AG04449 (cell line): ENCODE data around the gene HYAL1.
"Not testable (repeated sequence)": the region's sequence is repeated elsewhere in the genome, so short reads cannot be mapped to it uniquely, and the experiment has no call there.

Experiments
- CTCF ChIA-PET: fragments of 350-600 bp; formaldehyde crosslinking; extraction: SDS; loops from one replicate; lab custom pipeline; 2021; ENCODE audit warnings: antibody characterized with exemption; lab: Yijun Ruan, JAX
- POLR2A ChIA-PET: fragments of 400-600, 350-600 bp; formaldehyde crosslinking; extraction: SDS; loops from one replicate; lab custom pipeline; 2020; ENCODE audit warnings: antibody characterized with exemption, inconsistent platforms; lab: Yijun Ruan, JAX
- DNase-seq: peaks from one replicate; pipeline ENCODE4 v3.0.0-alpha.2; 2010; ENCODE audit warnings: low read depth, low spot score
- H3K4me3 ChIP-seq: 2 replicates; pipeline ENCODE4 v1.5.1; 2011; ENCODE audit warnings: low read depth, mild to moderate bottlenecking, control low read depth, low read length
- CTCF ChIP-seq: IDR thresholded peaks from one replicate; pipeline ENCODE4 v1.5.1; 2011; ENCODE audit warnings: mild to moderate bottlenecking, moderate library complexity, low read length, control low read depth, inconsistent platforms; ENCODE audit not compliant: insufficient read depth; ENCODE audit errors: missing control alignments

Gene HYAL1

GRCh38 chr3:50289130-50289529, 14.2 kb downstream of the HYAL1 start:
- no peak overlapping the region for H3K4me3 ChIP-seq
- DNase-seq = no peak
- CTCF ChIA-PET = interaction anchor here (1.0 to 7.0 kb wide), 6 partner anchors 9 to 96 kb away, joined by 3 to 31 read pairs (median 6); partner anchors contain the start of genes HYAL3 and NAA80
- POLR2A ChIA-PET = interaction anchor here (1.5 kb wide), 1 partner anchor 9 kb away, joined by 6 read pairs; no protein-coding TSS in a partner anchor
- TF ChIP-seq CTCF = no peak

- TF ChIP-seq CTCF = no peak
- H3K4me3 ChIP-seq = no peak overlapping the region
- POLR2A ChIA-PET = no interaction called here
- DNase-seq = no peak
- CTCF ChIA-PET = interaction anchor here (1.3 to 7.0 kb wide), 6 partner anchors 10 to 95 kb away, joined by 4 to 31 read pairs (median 8); partner anchors contain the start of genes HYAL3, LSMEM2 and NAA80
Observed at GRCh38 chr3:50288387-50289007, 14.9 kb downstream of the HYAL1 start.

- CTCF ChIA-PET = interaction anchor here (1.0 to 7.0 kb wide), 6 partner anchors 8 to 94 kb away, joined by 3 to 31 read pairs (median 3); partner anchors contain the start of genes LSMEM2 and SEMA3B
- H3K4me3 ChIP-seq = no peak overlapping the region
- DNase-seq = no peak
- POLR2A ChIA-PET = no interaction called here
- TF ChIP-seq CTCF = no peak
Observed at GRCh38 chr3:50287262-50287661, 16.1 kb downstream of the HYAL1 start.

GRCh38 chr3:50286322-50287227, 16.8 kb downstream of the HYAL1 start:
- TF ChIP-seq CTCF = no peak
- no peak overlapping the region for H3K4me3 ChIP-seq
- no peak for DNase-seq
- CTCF ChIA-PET = interaction anchor here (1.0 to 1.9 kb wide), 5 partner anchors 8 to 60 kb away, joined by 3 to 9 read pairs (median 3); partner anchors contain the start of genes LSMEM2 and SEMA3B
- POLR2A ChIA-PET = no interaction called here

- CTCF ChIA-PET = interaction anchor here (0.6 to 40.0 kb wide), 5 partner anchors 10 to 91 kb away, joined by 3 to 1609 read pairs (median 11); partner anchors contain the start of genes GNAI2 and GNAT1
- POLR2A ChIA-PET, DNase-seq, H3K4me3 ChIP-seq: not testable (repeated sequence)
Observed at GRCh38 chr3:50284121-50284520, 19.3 kb downstream of the HYAL1 start.

GRCh38 chr3:50279255-50280016, 23.9 kb downstream of the HYAL1 start:
- no peak overlapping the region for H3K4me3 ChIP-seq
- CTCF ChIA-PET = interaction anchor here (1.3 to 40.0 kb wide), 5 partner anchors 8 to 90 kb away, joined by 4 to 1609 read pairs (median 10); partner anchors contain the start of genes GNAI2, GNAT1 and SEMA3B
- DNase-seq = no peak
- POLR2A ChIA-PET = interaction anchor here (0.6 to 1.3 kb wide), 3 partner anchors 10 to 63 kb away, joined by 3 to 6 read pairs (median 5); no protein-coding TSS in a partner anchor
- TF ChIP-seq CTCF = no peak
